Vagina (tissue), 2 donors: ENCODE measurements around the gene OSBPL6.
A peak's percentile ranks its signal among the peaks of the same experiment; 100 is the strongest.

ENCODE experiments used
- CTCF ChIP-seq, 3 experiments: fragments of 450-650 bp in 2 of 3; fragments of 200-600 bp in 1 of 3; sonication (generic) in 1 of 3; IDR thresholded peaks; one replicate each; pipeline ENCODE4 v1.5.1; 2017 to 2019; ENCODE audit warnings: antibody characterized with exemption in 3 of 3, mild to moderate bottlenecking in 2 of 3, moderate library complexity in 2 of 3
- POLR2AphosphoS5 ChIP-seq, 2 donors: sonication (generic); formaldehyde crosslinking; IDR thresholded peaks; one replicate each; pipeline ENCODE4 v1.9.0; 2017; ENCODE audit warnings: antibody characterized with exemption in 2 of 2, mild to moderate bottlenecking in 2 of 2, low read depth in 1 of 2; ENCODE audit not compliant: insufficient read depth in 1 of 2

GRCh38 chr2:178241844-178242551 lies 47.7 kb downstream of the OSBPL6 start:
- TF ChIP-seq POLR2AphosphoS5 (IDR thresholded peaks at IDR 0.05; ENCODE audit: insufficient read depth in 1 of 2, low read depth in 1 of 2) (peak in 1 of 2 donors; percentile 54), CTCF (IDR thresholded peaks at IDR 0.05) (no peak)
